CD4-positive, alpha-beta T cell treated with Interferon gamma for 1 hour (primary cell): ENCODE data around the gene DIP2C.
"Not testable (repeated sequence)": the region's sequence is repeated elsewhere in the genome, so short reads cannot be mapped to it uniquely, and the experiment has no call there.

ENCODE experiments used
- DNase-seq: peaks from one replicate; pipeline ENCODE4 v3.0.0-alpha.2; 2020

DIP2C gene

DNA sequence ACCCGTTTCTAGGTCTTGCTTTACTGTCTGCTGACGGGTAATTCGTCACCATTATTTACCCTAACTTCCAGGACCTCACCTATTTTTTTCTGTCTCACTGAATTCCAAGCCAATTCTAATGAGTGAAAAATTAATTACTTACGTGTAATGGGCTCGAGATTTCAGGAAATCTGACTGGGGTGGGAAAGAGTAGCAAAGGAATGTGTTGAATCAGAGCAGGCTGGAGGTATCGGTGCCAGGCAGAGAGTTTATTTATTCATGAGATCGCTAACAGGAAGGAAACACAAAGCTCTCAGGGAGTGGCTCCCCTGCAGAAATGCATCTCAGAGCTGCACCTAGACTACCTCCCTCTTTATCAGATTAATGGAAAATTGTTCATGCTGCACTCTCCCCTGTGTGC, 4.0 kb upstream of the DIP2C start:
- no peak for DNase-seq

DNA sequence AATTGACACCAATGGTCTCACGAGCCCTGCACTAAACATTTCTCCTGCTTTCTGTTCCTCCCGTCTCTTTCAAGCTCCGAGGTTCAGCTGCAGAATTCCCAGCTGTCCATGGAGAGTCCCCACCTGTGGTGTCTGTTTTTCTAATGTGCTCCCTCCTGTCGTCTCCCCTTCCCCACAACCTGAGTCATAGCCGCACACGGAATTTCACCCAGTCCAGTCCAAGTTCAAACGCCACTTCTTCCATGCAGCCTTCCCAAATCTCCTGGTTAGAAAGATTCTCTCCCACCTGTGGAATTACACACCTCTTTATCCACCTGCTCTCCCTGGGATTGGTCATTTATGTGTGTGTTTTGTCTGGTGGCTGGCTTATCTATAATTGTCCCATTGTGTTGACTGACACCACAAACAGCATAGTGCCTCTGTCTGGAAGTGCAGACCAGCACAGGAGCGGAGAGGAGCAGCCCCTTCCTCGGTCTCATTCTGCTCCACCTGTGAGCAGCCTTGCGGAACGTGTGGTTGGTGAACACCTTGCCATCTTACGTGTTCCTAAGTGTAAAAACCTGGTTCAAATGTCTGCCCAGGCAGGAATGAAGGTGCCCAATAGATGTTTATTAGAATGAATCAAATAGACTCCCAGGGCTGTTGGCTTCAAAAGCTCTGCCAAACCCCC, 3.3 kb upstream of the DIP2C start:
- no peak for DNase-seq

DNA sequence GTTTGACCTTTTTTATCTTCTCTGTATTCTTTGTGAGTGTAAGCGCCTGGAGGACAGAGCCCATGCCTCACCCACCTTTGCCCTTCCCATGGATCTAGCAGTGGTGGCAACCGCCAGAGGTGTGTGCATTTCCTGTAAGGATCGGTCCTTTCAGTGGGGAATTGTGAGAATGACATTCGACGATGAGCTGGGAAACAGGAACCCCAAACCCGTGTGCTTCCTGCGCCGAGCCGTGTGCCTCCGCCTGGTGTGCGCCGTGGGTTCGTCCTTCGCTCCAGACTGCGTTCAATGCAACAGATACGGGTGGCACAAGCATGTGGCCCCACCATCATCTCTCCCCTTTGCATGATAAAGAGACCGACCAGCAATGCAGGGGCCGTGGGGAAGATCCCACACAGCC, 1.7 kb upstream of the DIP2C start:
- DNase-seq = no peak

DNA sequence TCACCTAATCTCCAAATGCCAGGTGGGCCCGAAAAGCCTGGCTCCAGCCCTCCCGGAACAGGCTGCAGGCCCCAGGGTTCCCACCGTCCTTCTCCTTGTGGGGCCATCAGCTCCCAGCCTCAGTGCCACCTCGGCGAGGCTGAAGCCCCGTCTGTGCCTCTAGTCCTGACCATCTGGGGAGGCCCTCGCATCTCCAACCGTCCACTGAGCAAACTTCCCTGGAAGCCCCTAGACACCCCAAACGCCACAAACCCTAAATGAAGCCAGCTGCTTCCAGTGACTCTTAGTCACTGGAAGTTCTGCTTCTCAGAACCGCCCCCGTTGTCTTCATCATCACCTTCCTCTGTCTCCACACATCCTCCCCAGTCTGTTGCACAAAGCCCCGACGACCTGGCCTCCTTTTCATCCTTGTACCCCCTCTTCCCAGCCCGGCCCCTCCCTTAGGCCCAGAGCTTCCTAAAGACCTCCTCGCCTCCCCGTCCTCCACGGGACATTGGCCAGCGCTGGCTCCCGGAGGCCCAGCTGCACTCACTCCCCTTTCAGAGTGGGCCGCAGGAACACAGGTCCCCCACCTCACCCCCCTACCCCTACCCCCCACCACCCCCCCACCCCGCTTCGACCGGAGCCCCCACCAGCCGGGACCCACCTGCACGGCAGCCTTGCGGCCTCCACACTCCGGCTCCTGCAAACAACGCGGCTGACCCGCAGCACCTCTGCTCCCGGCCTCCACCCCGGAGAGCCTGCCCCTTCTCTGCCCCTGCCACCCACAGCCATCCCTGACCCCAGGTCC, 1.1 kb upstream of the DIP2C start:
- no peak for DNase-seq

DNA sequence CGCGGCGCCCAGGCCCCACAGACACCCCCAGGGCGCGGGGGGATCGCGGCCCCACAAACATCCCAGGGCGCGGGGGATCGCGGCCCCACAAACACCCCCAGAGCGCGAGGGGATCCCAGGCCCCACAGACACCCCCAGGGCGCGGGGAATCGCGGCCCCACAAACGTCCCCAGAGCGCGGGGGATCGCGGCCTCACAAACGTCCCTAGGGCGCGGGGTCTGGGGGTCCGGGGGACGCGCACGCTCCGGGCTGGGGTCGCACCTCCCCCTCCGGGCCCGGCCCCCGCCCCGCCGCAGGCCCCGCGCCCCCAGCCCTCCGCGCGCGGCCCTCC, 382 bp downstream of the DIP2C start:
- no peak for DNase-seq

DNA sequence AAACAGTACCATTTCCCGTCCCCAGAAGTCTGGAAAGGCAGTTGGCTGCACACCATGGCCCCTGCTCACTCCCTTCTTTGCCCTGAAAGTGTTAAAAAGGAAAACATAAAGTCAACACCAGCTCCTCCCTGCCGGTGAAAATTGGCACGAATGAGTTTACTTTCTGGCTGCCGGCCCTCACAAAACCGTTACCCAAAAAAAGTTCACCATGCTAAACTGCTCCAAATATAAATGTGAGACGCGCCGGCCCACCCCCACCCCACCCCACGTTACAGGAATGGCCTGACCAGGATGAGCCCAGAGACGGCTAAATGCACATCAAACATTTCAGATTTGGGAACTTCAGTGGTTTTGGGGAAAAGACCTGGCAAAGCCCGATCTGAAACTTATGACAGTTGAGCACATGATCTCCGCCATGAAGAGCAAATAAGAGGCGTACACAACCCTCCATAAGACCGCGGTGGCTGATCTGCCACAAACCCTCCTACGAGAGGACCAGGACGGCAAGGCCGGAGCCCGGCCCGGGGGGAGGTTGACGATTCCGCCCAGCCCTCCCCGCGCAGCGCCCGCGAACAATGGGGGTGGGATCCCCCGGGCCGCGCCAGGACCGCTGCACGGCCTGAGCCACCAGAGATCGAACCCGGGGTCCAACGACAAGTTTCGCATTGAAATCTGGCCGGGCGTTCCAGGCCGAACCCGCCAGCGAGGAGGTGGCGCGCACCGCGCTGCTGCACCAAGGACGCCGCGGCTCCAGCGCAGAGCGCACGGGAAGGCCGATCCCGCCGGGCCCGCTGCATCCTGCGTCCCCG, 952 bp downstream of the DIP2C start:
- no peak for DNase-seq

DNA sequence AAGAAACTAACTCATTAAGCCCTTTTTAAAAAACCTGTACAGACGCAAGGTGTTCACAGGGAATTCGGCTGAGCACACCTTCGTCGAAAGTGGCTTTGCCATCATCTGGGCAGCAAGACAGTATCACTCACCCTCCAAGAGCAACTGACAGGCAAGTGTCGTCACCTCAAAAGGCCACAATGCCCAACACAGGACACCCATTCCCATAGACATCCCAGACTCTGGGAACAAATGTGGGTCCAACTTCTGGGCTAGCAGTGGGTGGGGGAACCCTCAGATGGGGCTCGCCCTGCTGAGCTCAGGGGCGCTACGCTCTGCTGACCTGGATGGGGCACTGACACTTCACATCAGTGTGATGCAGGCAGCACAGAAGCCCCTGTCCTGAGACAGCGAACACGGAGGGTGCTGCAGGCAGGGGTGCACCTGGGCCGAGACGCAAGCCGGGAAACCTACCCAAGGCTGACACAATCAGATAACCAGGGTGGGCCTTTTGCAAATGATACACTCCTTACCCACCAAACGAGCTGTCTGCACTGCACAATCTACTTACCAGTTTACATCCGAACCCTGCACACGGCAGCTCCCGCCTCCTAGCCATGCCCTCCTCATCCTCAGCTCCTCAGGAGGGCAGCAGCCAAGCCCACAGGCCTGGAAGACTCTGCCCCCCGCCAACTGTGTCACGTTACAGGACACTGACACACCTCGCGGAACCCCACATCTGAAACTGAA, 1.7 kb downstream of the DIP2C start:
- DNase-seq = no peak

DNA sequence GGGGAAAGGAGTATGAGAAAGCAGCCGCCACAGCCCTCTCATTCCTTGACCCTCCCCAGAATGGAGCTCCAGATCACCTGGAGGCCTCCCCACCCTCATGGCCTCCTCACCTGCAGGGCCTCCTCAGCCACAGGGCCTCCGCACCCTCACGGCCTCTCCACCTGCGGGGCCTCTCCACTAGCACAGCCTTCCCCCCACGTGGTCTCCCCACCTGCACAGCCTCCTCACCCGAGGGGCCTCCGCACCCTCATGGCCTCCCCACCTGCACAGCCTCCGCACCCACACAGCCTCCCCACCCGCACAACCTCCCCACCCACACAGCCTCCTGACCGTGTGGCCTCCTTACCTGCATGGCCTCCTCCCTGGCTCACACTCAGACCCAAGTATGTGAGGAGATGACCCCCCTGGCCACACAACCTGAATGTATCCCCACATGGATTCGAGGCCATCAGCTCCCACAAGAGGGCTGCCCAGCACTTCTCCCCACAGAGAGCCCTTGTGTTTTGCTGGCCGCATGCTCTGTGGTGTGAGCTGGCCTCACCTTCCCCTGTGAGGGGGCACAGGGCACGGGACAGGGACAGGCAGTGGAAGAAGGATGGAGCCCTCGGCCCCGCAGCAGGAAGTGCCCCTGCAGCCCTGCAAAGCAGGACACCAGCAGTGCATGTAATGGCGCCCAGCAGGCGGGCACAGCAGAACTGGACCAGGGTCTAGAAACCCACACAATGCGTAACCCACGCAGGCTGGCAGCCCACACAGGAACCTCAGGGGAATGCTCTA, 3.1 kb downstream of the DIP2C start:
- DNase-seq = no peak

DNA sequence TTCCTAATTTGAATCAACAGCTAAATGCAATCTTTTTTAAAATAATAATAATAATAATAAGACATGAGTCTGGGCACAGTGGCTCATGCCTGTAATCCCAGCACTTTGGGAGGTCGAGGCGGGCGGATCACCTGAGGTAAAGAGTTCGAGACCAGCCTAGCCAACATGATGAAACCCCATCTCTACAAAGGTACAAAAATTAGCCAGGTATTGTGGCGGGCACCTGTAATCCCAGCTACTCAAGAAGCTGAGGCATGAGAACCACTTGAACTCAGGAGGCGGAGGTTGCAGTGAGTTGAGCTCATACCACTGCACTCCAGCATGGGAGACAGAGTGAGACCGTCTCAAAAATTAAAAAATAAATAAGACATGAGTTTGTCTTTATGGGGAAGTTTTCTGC, 3.9 kb downstream of the DIP2C start:
- DNase-seq = no peak

DNA sequence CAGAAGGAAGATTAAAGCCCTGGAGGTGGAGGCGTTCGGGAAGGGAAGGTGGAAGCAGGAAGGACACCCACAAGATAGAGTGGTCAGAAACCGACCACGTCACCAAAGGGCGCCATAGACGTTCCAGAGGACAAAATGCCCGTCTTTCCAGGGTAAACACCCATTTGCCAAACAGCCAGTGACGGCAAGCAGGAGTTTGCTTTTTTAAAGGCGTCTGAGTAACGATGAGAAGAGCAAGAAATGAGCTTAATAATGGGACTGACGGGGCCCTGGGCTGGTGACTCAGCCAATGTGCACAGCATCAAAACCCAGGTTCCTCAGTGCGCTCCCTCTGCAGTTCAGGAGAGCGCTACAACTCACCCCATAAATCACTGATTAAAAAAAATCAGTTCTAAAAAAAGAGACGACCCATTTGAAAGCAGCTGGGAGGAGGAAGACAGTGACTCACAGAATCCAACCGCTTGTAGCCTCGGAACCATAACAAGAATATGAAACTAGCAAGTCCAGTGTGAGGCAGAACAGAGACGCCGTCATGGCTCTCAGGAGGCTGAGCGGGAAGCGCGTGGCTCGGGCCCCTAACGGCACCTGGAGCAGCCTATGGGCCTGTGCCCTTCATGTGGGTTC, 5.9 kb downstream of the DIP2C start:
- DNase-seq = no peak

DNA sequence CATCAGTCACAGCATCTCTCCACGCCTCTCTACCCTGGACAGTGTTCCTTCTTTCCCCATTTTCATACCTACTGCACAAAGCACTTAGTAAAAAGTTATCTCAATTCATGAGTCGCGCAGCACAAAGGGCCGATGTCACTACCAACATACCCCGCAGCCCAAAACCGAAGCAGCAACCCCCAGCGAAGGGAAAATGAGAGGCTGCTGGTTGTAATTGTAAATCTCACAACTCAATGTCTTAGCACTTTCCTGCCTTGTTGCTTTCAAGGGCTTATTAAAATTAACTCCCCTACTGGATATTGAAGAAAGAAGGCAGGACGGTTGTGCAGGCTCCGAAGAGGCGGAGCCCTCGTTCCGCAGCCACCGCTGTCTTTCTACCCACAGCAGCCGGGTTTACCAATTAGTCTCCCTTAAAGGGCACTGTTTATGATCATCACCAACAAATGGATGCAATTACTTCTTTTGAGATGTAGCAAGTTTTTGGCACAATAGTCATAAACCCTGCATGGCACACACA, 6.5 kb downstream of the DIP2C start:
- DNase-seq = no peak

DNA sequence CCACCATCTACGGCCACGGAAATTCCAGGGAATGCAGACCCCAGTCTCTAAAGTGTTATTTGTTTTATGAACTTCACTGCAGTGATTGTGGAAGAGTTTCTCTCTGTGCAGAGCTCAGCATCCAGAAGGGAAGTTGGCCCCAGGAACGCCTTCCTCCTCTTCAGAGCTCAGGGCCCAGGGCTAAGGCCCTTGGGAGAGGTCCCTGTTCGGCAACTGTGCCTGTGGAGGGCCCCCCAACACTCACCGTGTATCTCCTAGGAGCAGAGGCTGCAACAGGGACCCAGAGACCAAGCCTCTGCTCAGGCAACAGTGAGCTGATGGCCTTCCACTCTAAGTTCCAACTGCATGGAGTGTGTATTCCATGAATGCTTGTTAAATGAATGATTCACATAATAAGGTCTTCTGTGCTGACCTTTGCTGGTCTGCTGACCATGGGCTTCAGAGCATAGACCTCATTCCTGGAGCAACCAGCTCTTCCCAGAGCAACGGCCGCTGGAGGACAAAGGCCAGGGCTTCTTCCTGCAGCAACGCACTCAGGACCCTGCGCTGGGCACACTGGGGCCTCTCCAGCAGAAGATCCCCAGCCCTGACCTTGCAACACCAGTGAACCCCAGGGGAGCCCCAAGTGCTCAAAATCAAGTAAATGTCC, 7.7 kb downstream of the DIP2C start:
- DNase-seq = no peak

DNA sequence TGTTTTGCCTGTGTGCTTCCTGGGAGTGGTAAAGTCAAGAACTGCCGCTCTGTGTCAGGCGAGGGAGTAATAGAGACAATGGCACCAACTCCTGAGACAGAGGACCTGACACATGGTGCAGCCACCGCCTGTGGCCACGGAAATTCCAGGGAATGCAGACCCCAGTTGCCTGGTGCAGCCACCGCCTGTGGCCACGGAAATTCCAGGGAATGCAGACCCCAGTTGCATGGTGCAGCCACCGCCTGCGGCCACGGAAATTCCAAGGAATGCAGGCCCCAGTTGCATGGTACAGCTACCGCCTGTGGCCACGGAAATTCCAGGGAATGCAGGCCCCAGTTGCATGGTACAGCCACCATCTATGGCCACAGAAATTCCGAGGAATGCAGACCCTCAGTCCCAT, 8.7 kb downstream of the DIP2C start:
- no peak for DNase-seq

DNA sequence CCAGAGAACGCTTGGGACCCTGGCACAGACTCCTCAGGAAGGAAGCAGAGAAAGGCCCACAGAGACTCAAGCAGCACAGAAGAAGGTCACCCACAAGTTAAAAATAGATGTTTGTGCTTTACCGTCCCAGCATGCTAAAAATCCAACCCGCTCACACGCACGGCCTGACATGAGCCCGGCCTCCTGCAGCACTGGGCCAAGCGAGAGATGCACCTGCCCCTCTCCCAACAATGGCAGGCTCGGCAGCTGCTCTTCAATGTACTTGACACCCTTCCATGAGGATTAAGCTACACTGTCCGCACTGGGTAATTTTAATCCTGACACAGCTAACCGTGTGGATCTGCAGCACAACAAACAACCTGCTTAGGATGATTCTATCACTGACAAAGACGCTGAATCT, 9.3 kb downstream of the DIP2C start:
- no peak for DNase-seq

DNA sequence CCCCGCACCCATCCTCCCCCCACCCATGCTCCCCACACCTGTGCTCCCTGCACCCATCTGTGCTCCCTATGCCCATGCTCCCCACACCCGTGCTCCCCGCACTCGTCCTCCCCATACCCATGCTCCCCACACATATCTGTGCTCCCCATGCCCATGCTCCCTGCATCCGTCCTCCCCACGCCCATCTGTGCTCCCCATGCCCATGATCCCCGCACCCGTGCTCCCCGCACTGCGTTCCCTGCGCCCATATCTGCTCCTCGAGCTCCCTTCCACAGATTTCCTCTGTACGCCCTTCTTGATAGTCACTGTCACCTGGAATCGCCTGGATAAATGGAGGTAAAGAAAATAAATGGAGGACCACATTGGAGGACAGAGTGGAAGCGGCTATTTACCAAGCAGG, 9.9 kb downstream of the DIP2C start:
- DNase-seq = no peak

DNA sequence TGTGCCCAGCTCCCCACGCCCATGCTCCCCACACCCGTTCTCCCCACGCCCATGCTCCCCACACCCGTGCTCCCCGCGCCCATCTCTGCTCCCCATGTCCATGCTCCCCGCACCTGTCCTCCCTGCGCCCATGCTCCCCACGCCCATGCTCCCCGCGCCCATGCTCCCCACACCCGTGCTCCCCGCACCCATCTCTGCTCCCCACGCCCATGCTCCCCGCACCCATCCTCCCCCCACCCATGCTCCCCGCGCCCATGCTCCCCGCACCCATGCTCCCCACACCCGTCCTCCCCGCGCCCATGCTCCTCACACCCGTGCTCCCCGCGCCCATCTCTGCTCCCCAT, 10.8 kb downstream of the DIP2C start:
- not testable (repeated sequence) for DNase-seq

DNA sequence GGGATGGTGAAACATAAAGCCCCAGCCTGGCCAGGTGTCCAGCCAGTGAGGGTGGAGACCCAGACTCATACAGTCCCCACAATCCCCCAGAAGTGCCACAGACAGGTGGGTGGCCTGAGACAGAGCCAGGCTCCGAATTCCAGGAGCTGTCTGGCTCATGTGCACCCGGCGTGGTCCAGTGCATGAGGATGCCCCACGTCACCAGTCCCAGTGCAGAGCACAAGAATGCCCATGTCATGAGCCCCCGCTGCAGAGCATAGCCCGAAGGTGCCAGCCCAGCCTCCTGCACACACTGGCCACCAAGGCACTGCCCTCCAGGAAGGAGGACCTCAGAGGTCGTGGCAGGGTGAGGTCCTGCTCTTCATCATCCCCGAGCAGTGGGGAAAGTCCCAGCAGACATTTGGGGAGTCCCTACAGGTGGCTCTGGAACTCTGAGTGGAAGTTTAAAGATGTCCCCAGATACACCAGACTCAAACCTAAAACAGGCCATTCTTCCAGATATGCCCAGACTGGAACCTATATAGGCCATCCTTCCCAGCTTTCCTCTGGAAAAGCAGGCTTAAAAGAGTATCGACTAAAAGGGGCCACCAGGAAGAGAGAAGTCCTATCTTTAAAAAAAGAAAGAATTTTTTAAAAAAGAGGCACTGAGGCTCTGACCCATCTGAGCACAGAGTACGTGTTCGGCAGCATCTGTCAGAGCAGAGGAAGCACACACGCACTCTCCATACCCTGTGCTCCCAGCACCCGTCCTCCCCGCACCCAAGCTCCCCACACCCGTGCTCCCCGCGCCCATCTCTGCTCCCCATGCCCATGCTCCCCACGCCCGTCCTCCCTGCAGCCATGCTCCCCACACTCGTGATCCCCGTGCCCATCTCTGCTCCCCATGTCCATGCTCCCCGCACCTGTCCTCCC, 11.5 kb downstream of the DIP2C start:
- DNase-seq = no peak

DNA sequence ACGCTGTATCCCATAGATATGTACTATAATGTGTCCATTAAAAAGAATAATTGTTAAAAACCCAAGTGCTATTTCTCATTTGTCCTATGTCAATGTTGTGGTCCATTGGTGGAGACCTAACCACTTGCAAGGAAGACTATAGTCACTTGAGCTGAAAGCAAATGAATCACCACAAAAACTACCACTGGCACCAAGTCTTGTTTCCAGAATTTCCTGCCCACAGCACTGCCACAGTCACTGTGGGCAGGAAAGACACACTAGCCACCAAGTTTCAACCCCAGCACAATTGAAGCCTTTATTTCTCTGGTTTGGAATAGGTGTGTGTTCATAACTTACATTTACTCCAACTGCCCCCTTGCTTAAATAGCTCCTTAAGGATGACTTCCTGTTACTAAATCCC, 12.4 kb downstream of the DIP2C start:
- DNase-seq = no peak

DNA sequence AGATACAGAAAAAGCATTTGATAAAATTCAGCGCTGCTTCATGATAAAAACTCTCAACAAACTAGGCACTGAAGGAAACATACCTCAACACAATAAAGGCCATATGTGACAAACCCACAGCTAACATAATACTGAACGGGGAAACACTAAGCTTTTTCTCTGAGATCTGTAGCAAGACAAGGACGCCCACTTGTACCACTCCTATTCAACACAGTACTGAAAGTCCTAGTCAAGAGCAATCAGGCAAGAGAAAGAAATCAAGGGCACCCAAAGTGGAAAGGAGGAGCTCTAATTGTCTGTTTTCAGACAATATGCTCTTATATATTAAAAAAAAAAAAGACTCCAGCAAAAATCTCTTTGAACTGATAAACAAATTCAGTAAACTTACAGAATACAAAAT, 13.3 kb downstream of the DIP2C start:
- no peak for DNase-seq

DNA sequence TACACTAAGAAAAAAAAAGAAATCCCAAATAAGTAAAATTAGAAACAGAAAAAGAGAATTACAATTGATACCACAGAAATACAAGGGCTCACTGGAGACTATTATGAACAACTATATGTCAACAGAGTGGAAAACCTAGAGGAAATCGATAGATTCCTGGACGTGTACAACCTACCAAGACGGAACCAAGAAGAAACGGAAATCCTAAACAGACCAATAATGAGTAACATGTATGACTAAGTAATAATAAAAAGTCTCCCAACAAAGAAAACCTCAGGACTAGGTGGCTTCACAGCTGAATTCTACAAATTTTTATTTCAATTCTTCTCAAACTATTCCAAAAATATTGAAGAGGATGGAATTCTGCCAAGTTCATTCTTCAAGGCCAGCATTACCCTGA, 13.9 kb downstream of the DIP2C start:
- no peak for DNase-seq
